ENCODE data around the gene APAF1. TPM values are rescaled to one million over a fixed set of nuclear protein-coding genes. Genes with fewer than 3 reads are reported as not detected.
"Not testable (repeated sequence)": the region's sequence is repeated elsewhere in the genome, so short reads cannot be mapped to it uniquely, and the experiment has no call there.

Gene APAF1
- 11.0 TPM for polyA plus RNA-seq (2013, experiment 1 of 2)
- polyA plus RNA-seq (2013, experiment 2 of 2), result 10.8 TPM

GRCh38 chr12:98644712-98645571, at the start of gene APAF1, which contains the start of gene IKBIP:
TSS of gene APAF1 (plus strand) at chr12:98645290. CDS start at chr12:98648360, 3,070 bp downstream.
TSS of gene IKBIP (minus strand) at chr12:98644788. CDS start at chr12:98644701, 87 bp downstream.
- Histone ChIP-seq H3K4me3 (ENCODE audit: insufficient read depth in 1 of 2, low read depth in 1 of 2, low read length in 2 of 2) (peak within 1 kb of the TSS; percentile 92 to 98), H3K4ac (ENCODE audit: low read depth in 1 of 2, low read length in 2 of 2) (peak within 1 kb of the TSS; percentile 24 to 94), H3K9ac (ENCODE audit: low read length) (peak within 1 kb of the TSS; percentile 95), H3K36me3 (ENCODE audit: control insufficient read depth in 1 of 2, insufficient read depth in 2 of 2, low read depth in 1 of 2, low read length in 2 of 2) (peaks cover 3 to 18% of the 10 kb centered on the region in 2 experiments), H2BK120ac (ENCODE audit: low read depth, low read length) (peak within 1 kb of the TSS; percentile 76), H3K18ac (ENCODE audit: low read depth in 1 of 2, low read length in 2 of 2) (peak within 1 kb of the TSS; percentile 34 to 95), H2BK12ac (ENCODE audit: low read length in 2 of 2) (peak within 1 kb of the TSS; percentile 33 to 72), H3K4me1 (ENCODE audit: control insufficient read depth, insufficient read depth, low read depth, low read length) (peaks cover 3% of the 10 kb centered on the region), H2BK5ac (ENCODE audit: low read depth, low read length, poor library complexity, severe bottlenecking) (peak within 1 kb of the TSS; percentile 92), H3K79me1 (replicated peaks; ENCODE audit: low read length, poor library complexity, severe bottlenecking) (peaks cover 4% of the 10 kb centered on the region), H2AFZ (ENCODE audit: low read depth, low read length) (peak within 1 kb of the TSS; percentile 96), H3K9me3 (ENCODE audit: control insufficient read depth, low read length) (no peaks in the 10 kb centered on the region), H3K27ac (ENCODE audit: low read length, poor library complexity, severe bottlenecking) (peak within 1 kb of the TSS; percentile 90), H2BK15ac (ENCODE audit: low read depth, poor library complexity, severe bottlenecking) (peak within 1 kb of the TSS; percentile 9), H3K4me2 (ENCODE audit: low read length, poor library complexity, severe bottlenecking) (peak within 1 kb of the TSS; percentile 86), H2AK5ac (ENCODE audit: low read length, severe bottlenecking) (no peak within 1 kb of the TSS), H3K14ac (ENCODE audit: low read length in 2 of 2) (peak within 1 kb of the TSS in 1 of 2 experiments; percentile 98), H3K23ac (ENCODE audit: low read length in 2 of 2) (peak within 1 kb of the TSS in 1 of 2 experiments; percentile 89), H3K27me3 (ENCODE audit: control insufficient read depth in 1 of 2, insufficient read depth in 1 of 2, low read length in 2 of 2) (no peaks in the 10 kb centered on the region), H4K91ac (ENCODE audit: low read length) (peak within 1 kb of the TSS; percentile 35), H4K8ac (ENCODE audit: low read length) (peak within 1 kb of the TSS; percentile 38)
- DNase-seq, result peak; percentile 96
- under 1% methylated on average over 88 of the region's 91 CpGs for WGBS

- H2BK120ac ChIP-seq (ENCODE audit: low read depth, low read length); H4K8ac ChIP-seq (ENCODE audit: low read length); DNase-seq; H3K18ac ChIP-seq (ENCODE audit: low read depth in 1 of 2, low read length in 2 of 2); H2AFZ ChIP-seq (ENCODE audit: low read depth, low read length); H3K23ac ChIP-seq (ENCODE audit: low read length in 2 of 2); H3K4me2 ChIP-seq (ENCODE audit: low read length, poor library complexity, severe bottlenecking); H3K9ac ChIP-seq (ENCODE audit: low read length); H3K27me3 ChIP-seq (ENCODE audit: control insufficient read depth in 1 of 2, insufficient read depth in 1 of 2, low read length in 2 of 2); H2BK5ac ChIP-seq (ENCODE audit: low read depth, low read length, poor library complexity, severe bottlenecking); H3K14ac ChIP-seq (ENCODE audit: low read length in 2 of 2); H3K4me3 ChIP-seq (ENCODE audit: insufficient read depth in 1 of 2, low read depth in 1 of 2, low read length in 2 of 2); H3K27ac ChIP-seq (ENCODE audit: low read length, poor library complexity, severe bottlenecking); H3K4ac ChIP-seq (ENCODE audit: low read depth in 1 of 2, low read length in 2 of 2); H2BK12ac ChIP-seq (ENCODE audit: low read length in 2 of 2); H2AK5ac ChIP-seq (ENCODE audit: low read length, severe bottlenecking); H3K4me1 ChIP-seq (ENCODE audit: control insufficient read depth, insufficient read depth, low read depth, low read length); H3K79me1 ChIP-seq (replicated peaks; ENCODE audit: low read length, poor library complexity, severe bottlenecking); H4K91ac ChIP-seq (ENCODE audit: low read length); H2BK15ac ChIP-seq (ENCODE audit: low read depth, poor library complexity, severe bottlenecking); H3K9me3 ChIP-seq (ENCODE audit: control insufficient read depth, low read length): not testable (repeated sequence)
- WGBS, result 96% methylated on average over 4 of the region's 5 CpGs
- H3K36me3 ChIP-seq (ENCODE audit: control insufficient read depth in 1 of 2, insufficient read depth in 2 of 2, low read depth in 1 of 2, low read length in 2 of 2), result peaks cover 31 to 67% of the 10 kb centered on the region in 2 experiments
Measured at GRCh38 chr12:98597313-98597712, 47.8 kb upstream of the APAF1 start.

GRCh38 chr12:98601924-98602323, 43.2 kb upstream of the APAF1 start:
- peaks cover 37 to 80% of the 10 kb centered on the region in 2 experiments for H3K36me3 ChIP-seq (ENCODE audit: control insufficient read depth in 1 of 2, insufficient read depth in 2 of 2, low read depth in 1 of 2, low read length in 2 of 2)
- no peak overlapping the region for H2BK120ac ChIP-seq (ENCODE audit: low read depth, low read length)
- no peak overlapping the region for H4K91ac ChIP-seq (ENCODE audit: low read length)
- H3K14ac ChIP-seq (ENCODE audit: low read length in 2 of 2), result no peak overlapping the region
- no peaks in the 10 kb centered on the region for H3K9me3 ChIP-seq (ENCODE audit: control insufficient read depth, low read length)
- no peak overlapping the region for H3K23ac ChIP-seq (ENCODE audit: low read length in 2 of 2)
- no peaks in the 10 kb centered on the region for H3K79me1 ChIP-seq (replicated peaks; ENCODE audit: low read length, poor library complexity, severe bottlenecking)
- no peak overlapping the region for H2AK5ac ChIP-seq (ENCODE audit: low read length, severe bottlenecking)
- H3K18ac ChIP-seq (ENCODE audit: low read depth in 1 of 2, low read length in 2 of 2), result no peak overlapping the region
- no peak for DNase-seq
- H2AFZ ChIP-seq (ENCODE audit: low read depth, low read length), result no peak overlapping the region
- WGBS, result 97% methylated on average over 8 of the region's 8 CpGs
- H2BK5ac ChIP-seq (ENCODE audit: low read depth, low read length, poor library complexity, severe bottlenecking), result no peak overlapping the region
- H2BK15ac ChIP-seq (ENCODE audit: low read depth, poor library complexity, severe bottlenecking), result no peak overlapping the region
- no peak overlapping the region for H3K4me2 ChIP-seq (ENCODE audit: low read length, poor library complexity, severe bottlenecking)
- no peak overlapping the region for H2BK12ac ChIP-seq (ENCODE audit: low read length in 2 of 2)
- H3K27me3 ChIP-seq (ENCODE audit: control insufficient read depth in 1 of 2, insufficient read depth in 1 of 2, low read length in 2 of 2), result no peaks in the 10 kb centered on the region
- H3K4me3 ChIP-seq (ENCODE audit: insufficient read depth in 1 of 2, low read depth in 1 of 2, low read length in 2 of 2), result no peak overlapping the region
- no peak overlapping the region for H3K4ac ChIP-seq (ENCODE audit: low read depth in 1 of 2, low read length in 2 of 2)
- no peak overlapping the region for H3K9ac ChIP-seq (ENCODE audit: low read length)
- no peak overlapping the region for H4K8ac ChIP-seq (ENCODE audit: low read length)
- H3K27ac ChIP-seq (ENCODE audit: low read length, poor library complexity, severe bottlenecking), result no peak overlapping the region
- peaks cover 3% of the 10 kb centered on the region for H3K4me1 ChIP-seq (ENCODE audit: control insufficient read depth, insufficient read depth, low read depth, low read length)

- Histone ChIP-seq H3K4me2 (ENCODE audit: low read length, poor library complexity, severe bottlenecking) (no peak overlapping the region), H4K8ac (ENCODE audit: low read length) (no peak overlapping the region)
Measured at GRCh38 chr12:98606359-98606988, 38.6 kb upstream of the APAF1 start.

More at GRCh38 chr12:98606359-98606988, 38.6 kb upstream of the APAF1 start:
- Histone ChIP-seq H2BK15ac (ENCODE audit: low read depth, poor library complexity, severe bottlenecking) (no peak overlapping the region), H3K79me1 (replicated peaks; ENCODE audit: low read length, poor library complexity, severe bottlenecking) (no peaks in the 10 kb centered on the region), H3K27ac (ENCODE audit: low read length, poor library complexity, severe bottlenecking) (no peak overlapping the region), H2BK120ac (ENCODE audit: low read depth, low read length) (no peak overlapping the region), H2BK5ac (ENCODE audit: low read depth, low read length, poor library complexity, severe bottlenecking) (no peak overlapping the region), H3K4ac (ENCODE audit: low read depth in 1 of 2, low read length in 2 of 2) (no peak overlapping the region), H3K9me3 (ENCODE audit: control insufficient read depth, low read length) (no peaks in the 10 kb centered on the region), H3K4me3 (ENCODE audit: insufficient read depth in 1 of 2, low read depth in 1 of 2, low read length in 2 of 2) (no peak overlapping the region), H4K91ac (ENCODE audit: low read length) (no peak overlapping the region), H3K27me3 (ENCODE audit: control insufficient read depth in 1 of 2, insufficient read depth in 1 of 2, low read length in 2 of 2) (no peaks in the 10 kb centered on the region), H2BK12ac (ENCODE audit: low read length in 2 of 2) (no peak overlapping the region), H3K14ac (ENCODE audit: low read length in 2 of 2) (no peak overlapping the region), H3K9ac (ENCODE audit: low read length) (no peak overlapping the region), H2AFZ (ENCODE audit: low read depth, low read length) (no peak overlapping the region), H3K4me1 (ENCODE audit: control insufficient read depth, insufficient read depth, low read depth, low read length) (no peaks in the 10 kb centered on the region), H3K36me3 (ENCODE audit: control insufficient read depth in 1 of 2, insufficient read depth in 2 of 2, low read depth in 1 of 2, low read length in 2 of 2) (peaks cover 14 to 38% of the 10 kb centered on the region in 2 experiments), H3K23ac (ENCODE audit: low read length in 2 of 2) (no peak overlapping the region), H2AK5ac (ENCODE audit: low read length, severe bottlenecking) (no peak overlapping the region), H3K18ac (ENCODE audit: low read depth in 1 of 2, low read length in 2 of 2) (no peak overlapping the region)
- DNase-seq, result no peak
- no CpG with 5 or more reads among the region's 2 CpGs for WGBS

All from mesenchymal stem cell (in vitro differentiated cells and primary cell).